ENCODE results near the gene DBR1. TPM values are rescaled to one million over a fixed set of nuclear protein-coding genes. Genes with fewer than 3 reads are reported as not detected.
"Not testable (repeated sequence)": the region's sequence is repeated elsewhere in the genome, so short reads cannot be mapped to it uniquely, and the experiment has no call there.

Gene DBR1
- total and polyA plus RNA-seq, 4 donors, result 6.2 to 20.8 (median 12.3) TPM

DNA sequence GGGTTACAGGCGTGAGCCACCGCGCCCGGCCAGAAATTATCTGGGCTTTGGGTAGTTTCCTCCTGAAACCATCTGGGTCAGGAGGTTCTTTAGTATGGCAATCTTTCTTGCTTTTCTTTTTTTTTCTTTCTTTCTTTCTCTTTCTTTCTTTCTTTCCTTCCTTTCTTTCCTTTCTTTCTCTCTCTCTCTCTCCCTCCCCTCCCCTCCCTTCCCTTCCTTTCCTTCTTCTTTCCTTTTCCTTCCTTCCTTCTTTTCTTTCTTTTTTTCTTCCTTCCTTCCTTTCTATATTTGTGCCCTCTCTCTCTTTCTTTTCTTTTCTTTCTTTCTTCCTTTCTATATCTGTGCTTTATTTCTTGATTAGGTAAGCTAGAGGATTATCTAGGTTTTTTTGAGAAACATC lies 17.0 kb downstream of the DBR1 start:
- TF ChIP-seq, protein P1, sequence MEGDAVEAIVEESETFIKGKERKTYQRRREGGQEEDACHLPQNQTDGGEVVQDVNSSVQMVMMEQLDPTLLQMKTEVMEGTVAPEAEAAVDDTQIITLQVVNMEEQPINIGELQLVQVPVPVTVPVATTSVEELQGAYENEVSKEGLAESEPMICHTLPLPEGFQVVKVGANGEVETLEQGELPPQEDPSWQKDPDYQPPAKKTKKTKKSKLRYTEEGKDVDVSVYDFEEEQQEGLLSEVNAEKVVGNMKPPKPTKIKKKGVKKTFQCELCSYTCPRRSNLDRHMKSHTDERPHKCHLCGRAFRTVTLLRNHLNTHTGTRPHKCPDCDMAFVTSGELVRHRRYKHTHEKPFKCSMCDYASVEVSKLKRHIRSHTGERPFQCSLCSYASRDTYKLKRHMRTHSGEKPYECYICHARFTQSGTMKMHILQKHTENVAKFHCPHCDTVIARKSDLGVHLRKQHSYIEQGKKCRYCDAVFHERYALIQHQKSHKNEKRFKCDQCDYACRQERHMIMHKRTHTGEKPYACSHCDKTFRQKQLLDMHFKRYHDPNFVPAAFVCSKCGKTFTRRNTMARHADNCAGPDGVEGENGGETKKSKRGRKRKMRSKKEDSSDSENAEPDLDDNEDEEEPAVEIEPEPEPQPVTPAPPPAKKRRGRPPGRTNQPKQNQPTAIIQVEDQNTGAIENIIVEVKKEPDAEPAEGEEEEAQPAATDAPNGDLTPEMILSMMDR (IDR thresholded peaks at IDR 0.05; ENCODE audit: control extremely low read depth, extremely low read depth), result no peak
- H3K9ac ChIP-seq (ENCODE audit: insufficient read depth in 1 of 2, low read length in 2 of 2), result no peak overlapping the region
- ATAC-seq (ENCODE audit: insufficient read depth, low FRiP score), result no peak
- WGBS, 2 donors, result 94 to 98% methylated on average over 4 of the region's 4 CpGs
- no peak for DNase-seq
- no peak overlapping the region for H3K4me3 ChIP-seq
- H3K27me3 ChIP-seq (ENCODE audit: control insufficient read depth in 3 of 3, insufficient read depth in 3 of 3, low read length in 2 of 3), result no peaks in the 10 kb centered on the region
- no peaks in the 10 kb centered on the region for H3K9me3 ChIP-seq (ENCODE audit: control insufficient read depth in 4 of 4, insufficient read depth in 3 of 4, low read length in 3 of 4)
- H3K36me3 ChIP-seq (ENCODE audit: control insufficient read depth in 4 of 4, insufficient read depth in 4 of 4, low read length in 4 of 4), result peaks cover 3 to 7% (median 5%) of the 10 kb centered on the region in 4 donors
- no peak overlapping the region for H3K27ac ChIP-seq (ENCODE audit: low read depth in 1 of 2, low read length in 1 of 2)
- no peaks in the 10 kb centered on the region for H3K4me1 ChIP-seq (ENCODE audit: control insufficient read depth in 5 of 5, insufficient read depth in 5 of 5, low read length in 5 of 5)

GRCh38 chr3:138154534-138154933 lies 20.2 kb downstream of the DBR1 start:
- H3K9me3 ChIP-seq (ENCODE audit: control insufficient read depth in 4 of 4, insufficient read depth in 3 of 4, low read length in 3 of 4), result no peaks in the 10 kb centered on the region
- DNase-seq, result no peak
- H3K4me1 ChIP-seq (ENCODE audit: control insufficient read depth in 5 of 5, insufficient read depth in 5 of 5, low read length in 5 of 5), result no peaks in the 10 kb centered on the region
- no peak overlapping the region for H3K9ac ChIP-seq (ENCODE audit: insufficient read depth in 1 of 2, low read length in 2 of 2)
- H3K4me3 ChIP-seq, result no peak overlapping the region
- no peak overlapping the region for H3K27ac ChIP-seq (ENCODE audit: low read depth in 1 of 2, low read length in 1 of 2)
- no peak for ATAC-seq (ENCODE audit: insufficient read depth, low FRiP score)
- H3K36me3 ChIP-seq (ENCODE audit: control insufficient read depth in 4 of 4, insufficient read depth in 4 of 4, low read length in 4 of 4), result no peaks in the 10 kb centered on the region
- H3K27me3 ChIP-seq (ENCODE audit: control insufficient read depth in 3 of 3, insufficient read depth in 3 of 3, low read length in 2 of 3), result no peaks in the 10 kb centered on the region
- TF ChIP-seq, protein P1 (IDR thresholded peaks at IDR 0.05; ENCODE audit: control extremely low read depth, extremely low read depth), result no peak

DNA sequence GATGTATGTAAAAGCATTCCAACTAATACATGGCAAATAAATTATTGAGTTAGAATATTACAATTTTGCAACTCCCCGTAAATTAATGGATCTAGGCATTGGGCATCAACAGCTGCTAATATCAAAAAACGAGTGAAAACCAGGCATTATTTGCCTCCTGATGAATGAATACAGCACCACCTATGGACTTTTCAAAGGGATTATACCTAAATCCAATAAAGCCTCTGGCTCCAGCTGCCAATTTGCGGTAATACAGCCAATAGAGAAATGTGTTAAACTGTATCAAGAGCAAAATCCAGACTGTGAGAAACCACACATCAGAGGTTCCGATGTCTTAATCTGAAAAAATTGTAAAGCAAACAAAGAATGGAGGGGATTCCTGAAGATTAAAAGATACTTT lies 26.2 kb downstream of the DBR1 start:
- no peak overlapping the region for H3K4me3 ChIP-seq
- TF ChIP-seq, protein P1 (IDR thresholded peaks at IDR 0.05; ENCODE audit: control extremely low read depth, extremely low read depth), result no peak
- no peak for ATAC-seq (ENCODE audit: insufficient read depth, low FRiP score)
- 73 to 78% methylated on average over 4 of the region's 4 CpGs for WGBS, 2 donors
- H3K27me3 ChIP-seq (ENCODE audit: control insufficient read depth in 3 of 3, insufficient read depth in 3 of 3, low read length in 2 of 3), result no peaks in the 10 kb centered on the region
- H3K27ac ChIP-seq (ENCODE audit: low read depth in 1 of 2, low read length in 1 of 2), result no peak overlapping the region
- H3K36me3 ChIP-seq (ENCODE audit: control insufficient read depth in 4 of 4, insufficient read depth in 4 of 4, low read length in 4 of 4), result no peaks in the 10 kb centered on the region
- DNase-seq, result no peak
- no peaks in the 10 kb centered on the region for H3K9me3 ChIP-seq (ENCODE audit: control insufficient read depth in 4 of 4, insufficient read depth in 3 of 4, low read length in 3 of 4)
- no peak overlapping the region for H3K9ac ChIP-seq (ENCODE audit: insufficient read depth in 1 of 2, low read length in 2 of 2)
- no peaks in the 10 kb centered on the region for H3K4me1 ChIP-seq (ENCODE audit: control insufficient read depth in 5 of 5, insufficient read depth in 5 of 5, low read length in 5 of 5)

- not testable (repeated sequence) for DNase-seq; H3K9ac ChIP-seq (ENCODE audit: insufficient read depth in 1 of 2, low read length in 2 of 2); H3K36me3 ChIP-seq (ENCODE audit: control insufficient read depth in 4 of 4, insufficient read depth in 4 of 4, low read length in 4 of 4); H3K27ac ChIP-seq (ENCODE audit: low read depth in 1 of 2, low read length in 1 of 2); ATAC-seq (ENCODE audit: insufficient read depth, low FRiP score); H3K9me3 ChIP-seq (ENCODE audit: control insufficient read depth in 4 of 4, insufficient read depth in 3 of 4, low read length in 3 of 4); H3K27me3 ChIP-seq (ENCODE audit: control insufficient read depth in 3 of 3, insufficient read depth in 3 of 3, low read length in 2 of 3); H3K4me1 ChIP-seq (ENCODE audit: control insufficient read depth in 5 of 5, insufficient read depth in 5 of 5, low read length in 5 of 5); H3K4me3 ChIP-seq
- WGBS, 2 donors, result 90 to 94% methylated on average over 3 of the region's 3 CpGs
These were observed 32.5 kb downstream of the DBR1 start for GRCh38 chr3:138142181-138142580.

Measured in lung (tissue), 12 donors.